WTC11 (cell line): ENCODE results near the gene B4GALT2.

Experiments
- CDX4 ChIP-seq: fragments of 250-450 bp; sonication (Bioruptor Pico); IDR thresholded peaks from 2 replicates; pipeline ENCODE4 v1.9.0; 2021; ENCODE audit warnings: moderate library complexity, mild to moderate bottlenecking, inconsistent platforms, borderline replicate concordance
- CTCF ChIP-seq: fragments of 200-600 bp; IDR thresholded peaks from 2 replicates; pipeline ENCODE4 v1.8.0; 2022; ENCODE audit warnings: antibody characterized with exemption
- E2F1 ChIP-seq: sonication (generic); formaldehyde crosslinking; IDR thresholded peaks from 2 replicates; pipeline ENCODE4 v1.8.0; 2022; ENCODE audit warnings: mild to moderate bottlenecking, missing genetic modification reagents
- E2F4 ChIP-seq: sonication (generic); formaldehyde crosslinking; IDR thresholded peaks from 2 replicates; pipeline ENCODE4 v1.8.1; 2022; ENCODE audit warnings: low read depth, mild to moderate bottlenecking, moderate library complexity, missing genetic modification reagents, borderline replicate concordance
- ESRRA ChIP-seq: sonication (generic); formaldehyde crosslinking; IDR thresholded peaks from 2 replicates; pipeline ENCODE4 v1.8.1; 2022; ENCODE audit warnings: mild to moderate bottlenecking, missing genetic modification reagents, borderline replicate concordance
- HMGXB4 ChIP-seq: sonication (generic); formaldehyde crosslinking; IDR thresholded peaks from 2 replicates; pipeline ENCODE4 v1.8.1; 2023; ENCODE audit warnings: mild to moderate bottlenecking, moderate library complexity, missing genetic modification reagents
- MAX ChIP-seq: sonication (generic); formaldehyde crosslinking; IDR thresholded peaks from 2 replicates; pipeline ENCODE4 v1.8.0; 2022; ENCODE audit warnings: mild to moderate bottlenecking, missing genetic modification reagents
- NFYB ChIP-seq: sonication (generic); formaldehyde crosslinking; conservative IDR thresholded peaks from 2 replicates; pipeline ENCODE4 v1.8.0; 2022; ENCODE audit warnings: low read depth, missing genetic modification reagents
- SMAD3 ChIP-seq: sonication (generic); formaldehyde crosslinking; IDR thresholded peaks from 2 replicates; pipeline ENCODE4 v1.8.0; 2022; ENCODE audit warnings: missing genetic modification reagents, mild to moderate bottlenecking, borderline replicate concordance
- TCF7 ChIP-seq: sonication (generic); formaldehyde crosslinking; IDR thresholded peaks from 2 replicates; pipeline ENCODE4 v1.8.0; 2022; ENCODE audit warnings: mild to moderate bottlenecking, low read depth, missing genetic modification reagents, moderate library complexity
- USF2 ChIP-seq: sonication (generic); formaldehyde crosslinking; IDR thresholded peaks from 2 replicates; pipeline ENCODE4 v1.8.1; 2023; ENCODE audit warnings: mild to moderate bottlenecking, missing genetic modification reagents, moderate library complexity
- ZNF121 ChIP-seq: sonication (generic); formaldehyde crosslinking; IDR thresholded peaks from 2 replicates; pipeline ENCODE4 v1.8.0; 2023; ENCODE audit warnings: missing genetic modification reagents
- ZNF416 ChIP-seq: fragments of 250-450 bp; sonication (Bioruptor Pico); IDR thresholded peaks from 2 replicates; pipeline ENCODE4 v1.9.0; 2021; ENCODE audit warnings: mild to moderate bottlenecking, inconsistent platforms
- ZSCAN18 ChIP-seq: fragments of 250-450 bp; sonication (Bioruptor Pico); IDR thresholded peaks from 2 replicates; pipeline ENCODE4 v2.1.2; 2022; ENCODE audit warnings: mild to moderate bottlenecking, moderate library complexity

- TF ChIP-seq TCF7 = no peak
- no peak for TF ChIP-seq CTCF
- TF ChIP-seq MAX = no peak
- no peak for TF ChIP-seq ZNF121 (CRISPR knock-in tag)
- no peak for TF ChIP-seq NFYB
- TF ChIP-seq USF2 = no peak
- TF ChIP-seq E2F1 = no peak
- TF ChIP-seq E2F4 = no peak
- TF ChIP-seq ZSCAN18 (CRISPR knock-in tag) = no peak
- TF ChIP-seq CDX4 (CRISPR knock-in tag) = no peak
- TF ChIP-seq HMGXB4 (CRISPR knock-in tag) = no peak
- no peak for TF ChIP-seq ZNF416 (CRISPR knock-in tag)
- no peak for TF ChIP-seq ESRRA (CRISPR knock-in tag)
- TF ChIP-seq SMAD3 (CRISPR knock-in tag) = no peak
Measured at GRCh38 chr1:43969416-43969745, 9.6 kb upstream of the B4GALT2 start.
